ENCODE results near the gene PRG2.
"Not testable (repeated sequence)": the region's sequence is repeated elsewhere in the genome, so short reads cannot be mapped to it uniquely, and the experiment has no call there.

Gene PRG2

DNA sequence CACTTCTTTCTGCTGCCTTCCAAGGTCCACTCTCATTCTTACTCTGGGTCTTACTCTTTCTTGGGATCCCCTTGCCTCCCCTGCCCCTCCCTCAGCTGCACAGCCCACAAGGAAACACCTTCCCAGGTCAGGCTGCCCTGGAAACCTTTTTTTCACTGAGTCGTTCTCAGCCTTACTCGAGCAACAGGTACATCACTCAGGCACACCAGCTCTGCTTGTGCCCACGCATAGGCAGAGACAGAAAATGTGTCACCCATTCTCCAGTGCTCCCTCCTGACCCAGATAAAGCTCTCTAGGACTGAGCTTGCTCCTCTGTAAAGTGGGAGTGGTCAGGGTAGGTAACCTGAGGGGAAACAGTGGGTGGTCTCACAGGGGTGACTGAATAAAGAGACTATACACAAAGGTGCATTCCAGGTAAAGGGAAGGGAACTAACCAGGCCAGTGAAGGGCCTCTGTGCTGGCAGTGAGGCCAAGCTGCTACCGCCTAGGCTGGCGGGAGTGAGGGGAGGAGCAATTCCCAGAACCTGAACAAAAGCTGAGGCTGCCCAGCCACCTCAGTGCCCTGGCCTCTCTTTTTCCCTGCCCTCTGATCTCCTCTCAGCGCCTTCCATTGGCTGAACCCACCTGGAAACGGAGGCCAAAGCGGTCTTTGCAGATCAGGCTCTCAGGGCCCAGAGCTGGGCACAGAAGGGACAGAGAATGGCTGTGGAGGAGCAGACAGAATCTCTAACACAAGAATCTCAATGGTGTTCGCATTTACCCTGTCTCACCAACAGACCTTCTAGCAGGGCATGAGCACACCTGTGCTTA, 25.4 kb downstream of the PRG2 start:
- DNase-seq: no peak

DNA sequence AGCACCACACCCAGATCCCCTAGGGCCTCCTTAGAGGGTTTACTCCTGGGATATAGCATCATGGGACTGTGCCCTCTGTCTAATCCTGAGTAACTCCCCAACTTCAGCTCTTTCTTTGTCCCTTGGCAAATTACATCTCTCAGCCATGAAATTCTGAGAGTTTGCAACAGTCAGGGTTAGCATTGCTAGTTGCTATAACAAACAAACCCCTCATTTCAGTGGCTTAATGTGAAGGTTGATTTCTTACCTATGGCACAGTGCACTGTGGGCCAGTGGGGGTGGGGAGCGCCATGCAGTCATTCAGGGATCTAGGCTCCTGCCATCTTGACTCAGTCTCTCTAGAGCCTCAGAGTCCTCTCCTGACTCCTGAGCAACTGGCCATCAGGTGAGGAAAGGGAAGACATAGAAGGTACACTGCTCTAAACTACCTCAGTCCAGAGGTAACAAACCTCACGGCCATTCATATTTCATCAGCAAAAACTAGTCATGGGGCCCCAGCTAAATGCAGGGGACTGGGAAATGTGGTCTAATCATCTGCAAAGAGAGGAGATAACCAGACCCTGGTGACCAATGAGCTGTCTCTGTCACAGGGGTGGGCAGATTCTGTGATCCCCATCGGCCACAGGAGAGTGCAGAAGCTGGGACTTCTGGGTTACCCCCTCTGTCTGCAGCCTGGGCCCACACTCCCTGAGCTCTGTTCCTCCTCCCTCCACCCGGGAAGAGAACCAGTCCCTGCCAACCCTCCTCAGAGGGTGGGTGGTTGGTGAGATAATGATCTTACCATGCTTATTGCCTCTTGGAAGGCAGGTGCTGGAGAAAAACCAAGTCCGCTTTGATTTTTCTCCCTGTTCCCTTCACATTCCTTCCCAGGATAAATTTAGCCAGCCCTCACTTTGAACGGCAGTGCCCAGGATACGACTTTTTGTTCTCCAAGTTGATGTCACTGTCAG, 27.0 kb downstream of the PRG2 start:
- DNase-seq: no peak

DNA sequence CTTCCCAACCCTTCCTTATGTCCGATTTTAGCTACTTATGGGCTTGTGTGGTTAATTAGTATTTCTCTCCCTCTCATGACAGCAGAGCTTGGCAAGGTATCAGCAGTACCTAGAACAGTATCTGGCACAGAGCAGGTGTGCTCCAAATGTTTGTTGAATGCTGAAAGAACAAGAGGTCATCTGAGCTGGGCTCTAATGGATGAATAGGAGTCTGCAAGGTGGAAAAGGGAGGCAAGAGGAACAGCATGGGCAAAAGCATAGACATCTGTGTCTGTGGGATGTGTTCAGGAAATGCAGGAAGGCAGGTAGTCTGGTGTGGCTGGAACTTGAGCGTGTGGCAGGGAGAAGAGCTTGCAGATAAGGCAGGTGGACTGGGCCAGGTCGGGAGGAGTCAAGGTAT, 28.5 kb downstream of the PRG2 start:
- DNase-seq: no peak

DNA sequence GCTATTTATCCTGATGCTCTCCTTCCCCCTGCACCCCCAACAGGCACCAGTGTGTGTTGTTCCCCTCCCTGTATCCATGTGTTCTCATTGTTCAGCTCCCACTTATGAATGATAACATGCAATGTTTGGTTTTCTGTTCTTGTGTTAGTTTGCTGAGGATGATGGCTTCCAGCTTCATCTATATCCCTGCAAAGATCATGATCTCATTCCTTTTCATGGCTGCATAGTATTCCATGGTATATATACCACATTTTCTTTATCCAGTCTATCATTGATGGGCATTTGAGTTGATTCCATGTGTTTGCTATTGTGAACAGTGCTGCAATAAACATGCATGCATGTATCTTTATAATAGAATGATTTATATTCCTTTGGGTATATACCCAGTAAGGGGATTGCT, 29.0 kb downstream of the PRG2 start:
- not testable (repeated sequence) for DNase-seq

DNA sequence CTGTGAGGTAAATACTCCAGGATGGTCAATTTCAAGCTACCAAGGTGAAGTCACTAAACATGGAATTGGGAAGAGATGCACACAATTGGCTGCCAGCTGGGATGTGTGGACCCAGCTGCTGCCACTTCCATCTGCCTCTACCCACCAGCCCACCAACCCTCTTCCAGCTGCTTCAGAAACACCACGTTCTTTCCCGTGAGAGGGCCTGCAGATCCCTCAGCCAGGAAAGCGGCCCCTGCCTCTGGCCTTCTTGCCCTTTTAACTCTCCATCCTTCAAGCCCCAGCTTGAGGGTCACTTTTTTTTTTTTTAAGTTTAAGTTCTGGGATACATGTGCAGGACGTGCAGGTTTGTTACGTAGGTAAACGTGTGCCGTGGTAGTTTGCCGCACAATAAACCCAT, 29.5 kb downstream of the PRG2 start:
- DNase-seq: no peak

DNA sequence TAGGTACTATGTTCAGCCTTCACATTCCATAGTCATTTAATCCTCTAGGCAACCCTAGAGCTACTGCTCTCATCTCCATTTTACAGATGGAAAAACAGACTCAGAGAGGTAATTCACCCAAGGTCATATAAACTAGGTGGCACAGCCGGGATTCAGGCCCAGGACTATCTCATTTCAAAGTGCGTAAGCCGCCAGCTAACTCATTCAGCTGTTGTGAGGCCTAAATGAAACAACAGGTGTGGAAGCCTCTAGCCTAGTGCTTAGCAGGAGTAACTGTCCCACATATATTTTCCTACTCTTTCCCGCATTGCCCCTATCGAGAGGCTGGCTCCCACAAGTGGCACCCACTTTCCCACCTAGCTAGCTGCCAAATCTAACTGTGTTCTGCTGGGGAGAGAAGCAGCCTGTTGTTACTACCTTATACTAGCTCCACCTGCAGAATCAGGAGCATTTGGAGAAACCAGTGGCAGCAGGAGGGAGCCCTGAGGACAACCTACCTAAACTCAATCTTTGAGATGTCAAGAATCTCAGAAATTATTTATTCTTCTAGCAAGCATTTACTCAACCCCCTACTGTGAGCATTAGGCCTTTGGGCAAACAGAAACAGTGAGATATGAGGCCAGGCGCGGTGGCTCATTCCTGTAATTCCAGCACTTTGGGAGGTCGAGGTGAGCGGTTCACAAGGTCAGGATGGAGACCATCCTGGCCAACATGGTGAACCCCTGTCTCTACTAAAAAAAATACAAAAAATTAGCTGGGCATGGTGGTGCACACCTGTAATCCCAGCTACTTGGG, 30.4 kb downstream of the PRG2 start:
- DNase-seq: no peak

DNA sequence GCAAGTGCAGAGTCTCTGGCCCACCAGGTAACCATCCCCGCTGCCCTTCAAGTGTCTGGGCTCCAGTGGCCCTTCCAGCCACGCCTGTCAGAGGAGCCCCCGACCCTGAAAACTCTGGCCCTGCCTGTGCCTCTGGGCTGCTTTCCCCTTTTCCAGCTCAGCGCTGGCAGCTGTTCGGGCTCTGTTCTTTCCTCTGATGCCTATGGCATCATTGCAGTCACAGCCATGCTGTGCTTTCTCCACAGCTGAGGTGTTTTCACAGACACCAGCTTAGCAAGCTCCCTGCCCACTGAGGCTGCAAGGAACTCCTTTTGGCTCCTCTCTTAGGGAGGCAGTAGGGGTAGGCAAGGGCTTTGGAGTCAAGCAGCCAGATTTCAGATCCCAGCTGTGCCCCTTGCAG, 31.1 kb downstream of the PRG2 start:
- DNase-seq: no peak

DNA sequence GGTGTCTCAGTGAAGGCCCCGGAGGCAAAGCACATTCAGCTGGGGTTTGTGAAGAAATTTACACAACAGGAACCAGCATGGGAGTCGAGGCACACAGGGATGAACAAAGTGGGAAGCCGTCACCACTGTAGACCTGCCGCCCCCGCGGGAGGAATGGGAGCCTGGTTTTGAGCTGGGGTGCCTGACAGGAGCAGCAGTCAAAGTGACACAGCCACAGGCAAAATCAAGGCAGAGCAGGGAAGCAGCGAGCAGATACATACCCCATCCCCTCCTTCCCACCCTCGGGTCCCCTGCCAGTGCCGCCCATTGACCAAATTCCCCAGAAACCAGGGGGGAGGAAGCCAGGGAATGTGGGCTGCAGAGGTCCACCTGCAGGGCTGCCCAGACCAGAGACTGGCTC, 31.5 kb downstream of the PRG2 start:
- no peak for DNase-seq

DNA sequence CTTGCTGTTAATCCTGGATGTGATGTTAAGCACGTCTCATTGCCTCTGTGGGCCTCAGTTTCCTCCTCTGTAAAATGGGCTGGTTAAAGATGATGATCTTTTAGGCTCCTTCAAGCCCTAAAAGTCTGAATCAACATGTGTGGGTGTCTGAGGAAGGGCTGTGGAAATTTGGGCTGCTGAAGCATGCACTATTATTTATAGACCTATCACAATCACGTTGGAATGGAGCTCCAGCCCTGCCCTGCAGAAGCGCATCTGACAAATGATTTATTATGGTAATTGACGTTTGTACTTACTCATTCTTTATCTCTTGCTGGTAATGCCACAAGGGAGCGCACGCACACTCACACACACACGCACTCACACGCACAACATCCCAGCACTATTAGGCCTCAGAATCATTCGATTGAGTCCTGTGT, 31.9 kb downstream of the PRG2 start:
- no peak for DNase-seq

DNA sequence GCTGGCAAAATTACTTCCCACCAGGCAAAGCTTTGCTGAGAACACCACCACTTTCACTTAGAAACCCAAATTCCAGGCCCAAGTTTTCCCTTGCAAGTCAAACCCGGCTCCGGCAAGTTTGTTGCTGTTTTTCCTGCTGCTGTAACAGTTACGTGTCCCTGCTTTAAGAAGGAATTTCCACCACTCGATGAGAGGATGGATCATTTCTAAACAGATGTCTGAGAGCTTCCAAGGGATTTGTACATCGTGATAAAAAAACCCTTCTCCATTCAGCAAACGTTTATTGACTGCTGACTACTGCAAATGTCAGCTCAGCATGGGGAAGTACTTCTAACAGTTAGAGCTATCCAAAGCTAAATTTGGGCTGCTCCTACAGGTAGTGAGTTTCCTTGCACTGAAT, 32.6 kb downstream of the PRG2 start:
- no peak for DNase-seq

DNA sequence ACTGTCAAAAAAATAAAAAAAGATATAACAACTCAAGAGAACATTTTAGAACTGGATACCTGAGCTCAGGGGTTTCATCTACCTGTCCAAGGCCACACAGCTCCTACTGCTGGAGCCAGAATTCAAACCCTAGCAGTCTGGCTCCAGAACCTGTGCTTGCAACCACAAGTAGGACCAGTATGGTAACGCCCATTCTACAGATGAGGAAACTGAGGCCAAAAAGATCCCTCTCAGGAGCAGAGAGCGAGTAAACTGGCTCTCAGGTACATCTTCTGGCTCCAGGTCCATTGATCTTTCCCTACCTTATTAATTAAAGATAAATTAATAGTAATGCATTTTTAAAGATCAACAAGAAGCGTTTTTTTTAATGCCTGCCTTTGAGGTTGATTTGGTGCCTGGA, 33.1 kb downstream of the PRG2 start:
- DNase-seq: no peak

DNA sequence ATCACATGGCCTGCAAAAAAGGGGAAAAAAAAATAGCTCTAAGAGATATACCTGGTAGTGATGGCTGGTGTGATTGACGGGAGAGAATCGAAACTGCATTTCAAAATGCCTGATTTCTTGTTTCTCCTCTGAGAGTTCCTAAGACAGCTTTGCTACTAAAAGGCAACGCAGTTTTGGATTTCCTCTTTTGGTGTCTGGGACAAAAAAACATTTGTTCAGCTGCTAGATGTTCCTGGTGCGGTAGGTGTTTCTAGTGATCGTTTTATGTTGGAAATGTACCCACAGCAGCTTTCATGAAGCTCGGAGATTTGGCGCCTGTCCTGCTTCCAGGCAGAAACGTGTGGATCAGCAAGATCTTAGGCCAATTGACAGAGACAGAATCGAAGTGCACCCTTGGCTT, 34.2 kb downstream of the PRG2 start:
- no peak for DNase-seq

DNA sequence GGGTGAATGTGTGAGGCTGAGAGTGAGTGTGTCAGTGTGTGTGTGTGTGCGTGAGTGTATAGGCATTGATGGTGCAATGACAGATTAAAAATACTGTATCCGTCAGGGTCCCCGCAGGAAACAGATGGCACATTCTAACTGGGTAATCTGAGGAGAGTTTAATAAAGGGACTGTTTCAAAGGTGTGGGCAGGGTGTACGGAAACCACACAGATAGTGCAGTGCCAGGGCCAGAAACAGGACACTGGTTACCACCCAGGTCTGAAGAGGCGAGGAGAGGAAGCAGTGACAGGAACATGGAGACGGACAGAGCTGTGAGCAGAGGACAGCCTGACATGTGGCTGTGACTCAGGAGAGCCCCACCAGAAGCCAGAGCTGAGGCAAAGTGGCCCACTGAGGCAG, 35.8 kb downstream of the PRG2 start:
- no peak for DNase-seq

DNA sequence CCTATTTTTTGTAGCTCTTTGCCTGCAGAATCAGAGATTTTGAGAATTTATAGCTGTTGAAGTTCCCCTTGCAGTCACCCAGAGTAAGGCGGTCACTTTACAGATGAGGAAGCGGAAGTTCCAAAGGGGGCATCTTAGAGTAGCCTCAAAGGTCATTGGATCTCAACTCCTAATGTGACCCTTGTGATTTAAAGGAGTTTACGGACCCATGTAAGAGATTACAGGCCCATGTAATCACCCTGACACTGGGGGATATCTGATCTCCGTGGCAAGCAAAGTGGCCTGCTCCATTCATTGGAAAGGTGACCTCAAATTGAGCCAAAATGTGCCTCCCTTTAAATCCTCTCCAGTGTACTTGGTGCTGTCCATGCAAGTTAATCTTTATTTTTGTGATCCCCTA, 36.6 kb downstream of the PRG2 start:
- no peak for DNase-seq

DNA sequence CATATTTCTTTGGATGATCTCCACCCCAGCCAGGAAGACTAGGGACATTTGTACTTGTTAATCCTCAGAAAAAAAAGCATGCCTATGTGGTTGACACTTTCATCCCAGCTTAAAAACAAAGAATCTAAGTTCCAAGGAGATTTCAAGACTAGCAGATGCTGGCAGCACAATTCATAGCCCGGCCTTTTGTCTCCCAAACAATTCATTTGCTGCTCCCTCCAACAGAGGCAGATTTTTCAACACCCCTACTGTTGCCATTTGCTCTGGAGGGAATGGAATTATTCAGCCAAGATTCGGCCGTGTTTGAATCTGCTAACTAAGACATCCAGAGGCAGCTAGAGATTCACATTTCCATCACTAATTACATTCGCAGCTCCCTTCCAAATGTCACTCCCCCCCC, 37.0 kb downstream of the PRG2 start:
- no peak for DNase-seq

DNA sequence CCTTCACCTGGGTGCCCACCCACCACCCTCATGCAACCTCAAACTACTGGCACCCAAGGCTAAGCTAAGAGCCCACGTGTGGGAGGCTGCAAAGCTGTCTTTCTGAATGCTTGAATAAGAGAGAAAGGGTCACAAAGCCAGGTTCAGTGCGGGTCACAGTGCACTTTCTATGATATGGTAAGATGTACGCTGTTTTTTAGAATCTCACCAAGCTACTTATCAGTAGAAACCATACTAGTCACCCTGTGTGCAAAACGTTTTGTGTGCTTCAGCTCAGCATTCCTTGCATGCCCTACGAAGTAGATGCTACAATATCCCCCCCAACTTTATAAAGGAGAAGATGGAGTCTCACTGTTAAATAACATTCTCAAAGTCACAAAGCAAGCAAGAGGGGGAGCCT, 37.4 kb downstream of the PRG2 start:
- DNase-seq: no peak

DNA sequence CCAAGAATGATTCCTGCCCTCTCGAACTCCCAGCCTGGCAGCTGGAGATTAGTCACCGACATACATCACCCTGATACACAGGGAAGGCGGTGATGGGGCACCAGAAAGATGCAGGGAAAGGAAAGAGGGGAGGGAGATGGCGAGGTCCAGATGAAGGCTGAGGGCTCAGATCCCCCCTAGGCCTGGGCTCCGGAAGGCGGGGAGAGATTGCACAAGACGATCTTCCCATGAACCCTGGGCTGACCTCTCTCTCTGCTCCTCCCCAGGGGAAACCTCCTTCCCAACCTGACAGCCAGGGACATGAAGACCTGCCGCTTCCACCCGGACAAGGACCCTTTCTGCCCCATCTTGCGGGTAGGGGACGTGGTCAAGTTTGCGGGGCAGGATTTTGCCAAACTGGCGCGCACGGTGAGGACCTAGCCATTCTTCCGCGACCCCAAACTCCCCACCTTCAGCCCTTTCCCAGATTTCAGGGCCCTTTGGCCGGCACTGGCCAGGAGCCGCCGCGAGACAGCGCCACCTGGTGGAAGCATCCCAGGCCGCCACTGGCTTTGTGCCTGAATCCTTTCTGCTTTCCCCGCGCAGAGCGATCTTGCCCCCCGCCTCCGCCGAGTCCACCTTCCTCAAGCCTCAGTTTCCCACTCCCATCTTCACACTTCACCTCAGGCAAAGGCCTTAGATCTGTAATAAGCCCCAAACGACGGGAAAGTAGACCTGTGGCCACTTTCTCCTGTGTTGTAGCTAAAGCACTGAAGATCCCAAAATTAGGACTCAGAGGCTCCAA, 40.8 kb downstream of the PRG2 start:
- peak; percentile 36 for DNase-seq

DNA sequence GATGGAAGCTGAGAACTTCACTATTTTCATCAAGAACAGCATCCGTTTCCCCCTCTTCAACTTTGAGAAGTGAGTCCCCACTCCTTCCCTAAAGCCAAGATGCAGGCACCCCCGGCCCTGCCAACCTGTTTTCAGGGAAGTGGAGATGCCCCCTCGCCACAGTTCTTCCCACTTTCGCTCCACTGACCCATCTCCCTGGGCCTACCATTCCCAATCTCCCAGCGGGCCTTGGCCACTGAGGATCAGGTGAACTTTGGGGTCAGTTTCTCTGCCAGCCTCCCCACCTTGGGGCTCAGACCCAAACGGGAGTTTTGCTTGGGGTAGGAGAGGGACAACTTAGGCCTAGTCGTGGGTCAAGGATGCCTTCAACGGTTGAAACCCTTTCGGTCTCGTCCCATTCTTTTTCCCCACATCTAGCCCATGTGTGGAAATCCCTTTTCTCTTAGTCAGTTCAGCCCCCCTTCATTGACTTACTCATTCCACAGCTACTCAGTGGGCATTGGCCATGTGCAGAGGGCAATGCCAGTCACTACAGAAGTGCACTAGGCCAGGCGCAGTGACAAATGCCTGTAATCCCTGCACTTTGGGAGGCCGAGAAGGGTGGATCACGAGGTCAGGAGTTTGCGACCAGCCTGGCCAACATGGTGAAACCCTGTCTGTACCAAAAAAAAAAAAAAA, 41.7 kb downstream of the PRG2 start:
- no peak for DNase-seq

DNA sequence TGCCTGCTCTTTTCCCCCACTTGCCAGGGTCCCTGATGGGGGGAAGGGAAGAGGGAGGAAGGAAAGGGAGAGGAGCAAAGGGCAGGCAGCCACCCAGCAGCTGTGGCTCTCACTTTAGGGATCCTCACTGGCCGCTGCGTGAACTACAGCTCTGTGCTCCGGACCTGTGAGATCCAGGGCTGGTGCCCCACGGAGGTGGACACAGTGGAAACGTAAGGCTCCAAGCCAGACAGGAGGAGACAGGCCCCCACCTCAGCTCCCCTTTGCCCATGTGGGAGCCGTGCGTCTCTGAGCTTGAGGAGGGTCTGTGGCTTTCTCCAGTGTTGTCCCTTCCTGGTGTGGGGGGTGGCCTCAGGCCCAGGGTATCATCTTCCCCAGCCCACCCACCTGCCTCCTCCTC, 42.4 kb downstream of the PRG2 start:
- DNase-seq: no peak

DNA sequence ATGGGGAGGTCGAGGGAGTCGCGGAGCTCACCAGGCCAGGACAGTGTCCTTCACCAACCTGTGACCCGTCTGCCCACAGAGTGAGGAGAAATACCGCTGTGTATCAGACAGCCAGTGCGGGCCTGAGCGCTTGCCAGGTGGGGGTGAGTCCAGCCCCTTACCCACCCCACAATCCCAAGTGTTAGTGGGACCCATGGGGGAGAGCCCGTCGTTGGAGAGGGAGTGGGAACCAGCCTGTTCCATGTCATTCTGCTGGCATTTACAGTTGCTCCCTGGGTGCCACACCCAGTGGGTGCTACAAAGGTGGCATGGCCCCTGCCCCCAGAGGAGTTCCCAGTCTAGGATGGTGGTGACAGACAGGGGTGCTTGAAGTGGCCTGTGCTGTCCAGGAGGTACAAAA, 43.1 kb downstream of the PRG2 start:
- no peak for DNase-seq

DNA sequence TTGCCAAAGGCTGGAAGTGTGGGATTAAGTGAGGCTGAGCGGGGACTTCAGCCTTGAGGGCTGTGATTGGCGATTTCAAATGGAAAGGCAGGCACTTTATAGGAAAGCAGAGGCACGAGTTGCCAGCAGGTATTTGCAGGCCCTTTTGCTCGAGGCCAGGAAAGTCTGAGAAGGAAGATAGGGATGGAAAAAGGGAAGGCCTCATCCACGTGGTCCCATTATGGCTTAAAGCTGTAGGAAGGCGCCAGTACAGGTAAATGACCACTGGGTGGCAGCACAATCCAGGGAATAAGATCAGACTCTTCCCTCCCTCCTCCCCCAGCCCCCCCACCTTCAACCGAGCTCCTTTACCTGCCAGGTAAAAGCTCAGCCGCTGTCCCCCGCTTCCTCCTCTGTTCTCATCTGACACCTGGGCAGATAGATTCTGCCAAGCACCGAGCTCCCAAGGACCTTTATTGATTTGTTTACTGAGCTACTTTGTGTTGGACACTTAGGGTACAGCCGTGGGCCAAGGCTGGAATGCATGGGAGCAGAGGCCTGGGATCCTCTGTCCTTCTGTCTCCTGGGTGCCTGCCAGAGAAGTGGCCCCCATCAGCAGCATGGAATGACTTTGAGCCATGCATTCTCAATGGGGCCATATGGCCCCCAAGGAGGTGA, 44.8 kb downstream of the PRG2 start:
- DNase-seq: no peak

All from activated gamma-delta T cell (primary cell).